Inflammatory macrophage treated with lipopolysaccharide for 1 hour (primary cell): ENCODE results near the gene MEGF6.

Experiments
- DNase-seq, 2 donors: peaks; one replicate each; pipeline ENCODE4 v3.0.0-alpha.2; 2020 to 2022

MEGF6 gene

GRCh38 chr1:3550511-3551289 is 60.6 kb downstream of the MEGF6 start:
- DNase-seq, result no peak

- no peak for DNase-seq
Observed at GRCh38 chr1:3548895-3549294, 62.4 kb downstream of the MEGF6 start.

- no peak for DNase-seq
Observed at GRCh38 chr1:3548156-3548893, 63.0 kb downstream of the MEGF6 start.

- no peak for DNase-seq
Observed at GRCh38 chr1:3547055-3548005, 64.0 kb downstream of the MEGF6 start.

GRCh38 chr1:3546048-3546384 is 65.3 kb downstream of the MEGF6 start:
- DNase-seq, result no peak

- no peak for DNase-seq
Observed at GRCh38 chr1:3545363-3546047, 65.8 kb downstream of the MEGF6 start.

GRCh38 chr1:3544040-3544977 is 67.0 kb downstream of the MEGF6 start:
- no peak for DNase-seq

- DNase-seq, result no peak
Observed at GRCh38 chr1:3543076-3544039, 68.0 kb downstream of the MEGF6 start.

- no peak for DNase-seq
Observed at GRCh38 chr1:3542676-3543075, 68.6 kb downstream of the MEGF6 start.

GRCh38 chr1:3541936-3542335 is 69.4 kb downstream of the MEGF6 start:
- no peak for DNase-seq

GRCh38 chr1:3541465-3541864 is 69.8 kb downstream of the MEGF6 start:
- no peak for DNase-seq

GRCh38 chr1:3540876-3541275 is 70.4 kb downstream of the MEGF6 start:
- DNase-seq, result no peak

- no peak for DNase-seq
Observed at GRCh38 chr1:3539707-3540425, 71.4 kb downstream of the MEGF6 start.

- DNase-seq, result no peak
Observed at GRCh38 chr1:3537359-3537758, 73.9 kb downstream of the MEGF6 start.

GRCh38 chr1:3536420-3537195 is 74.7 kb downstream of the MEGF6 start:
- no peak for DNase-seq

- no peak for DNase-seq
Observed at GRCh38 chr1:3535732-3536131, 75.6 kb downstream of the MEGF6 start.

GRCh38 chr1:3534803-3535637 is 76.3 kb downstream of the MEGF6 start:
- DNase-seq, result no peak
